Ascending aorta (tissue), 2 donors: ENCODE results near the gene CDKN2A. TPM values are rescaled to one million over a fixed set of nuclear protein-coding genes. Genes with fewer than 3 reads are reported as not detected.

Experiments used
- DNase-seq, 2 donors: peaks; one replicate each; pipeline ENCODE4 v3.0.0-alpha.2; 2019; ENCODE audit warnings: low spot score in 2 of 2
- H3K27ac ChIP-seq, 2 donors: fragments of 200-600 bp; sonication (generic); one replicate each; pipeline ENCODE4 v1.5.1; 2016 to 2017; ENCODE audit warnings: mild to moderate bottlenecking in 1 of 2
- H3K27me3 ChIP-seq: fragments of 200-600 bp; sonication (generic); one replicate; pipeline ENCODE4 v1.5.1; 2017
- H3K36me3 ChIP-seq, 2 donors: fragments of 200-600 bp; sonication (generic); one replicate each; pipeline ENCODE4 v1.5.1; 2016
- H3K4me1 ChIP-seq, 2 donors: fragments of 200-600 bp; sonication (generic); one replicate each; pipeline ENCODE4 v1.5.1; 2016 to 2017; ENCODE audit warnings: mild to moderate bottlenecking in 1 of 2
- H3K4me3 ChIP-seq, 2 donors: fragments of 200-600 bp; sonication (generic); one replicate each; pipeline ENCODE4 v1.5.1; 2016 to 2017; ENCODE audit warnings: mild to moderate bottlenecking in 1 of 2
- H3K9me3 ChIP-seq, 2 donors: fragments of 200-600 bp; sonication (generic); one replicate each; pipeline ENCODE4 v1.5.1; 2016
- intact Hi-C: fragments of 100-400 bp; cut with DNase I; formaldehyde crosslinking; loops from one replicate; pipeline ENCODE4 v1.15.1; 2023
- total RNA-seq: library from RNA; depleted of rRNA; stranded (reverse); fragments of >200 nt; gene quantifications from one replicate; pipeline ENCODE4 v1.1.0, GENCODE V29; 2016
- TF ChIP-seq, protein P1 (sequence below), 3 experiments: fragments of 200-600 bp in 2 of 3; fragments of 450-650 bp in 1 of 3; sonication (generic) in 2 of 3; IDR thresholded peaks; one replicate each; pipeline ENCODE4 v1.5.1; 2016 to 2019; ENCODE audit warnings: antibody characterized with exemption in 3 of 3, mild to moderate bottlenecking in 1 of 3, moderate library complexity in 1 of 3

The CDKN2A gene
- total RNA-seq, 1 donor from 2014 or later = 17.1 TPM

DNA sequence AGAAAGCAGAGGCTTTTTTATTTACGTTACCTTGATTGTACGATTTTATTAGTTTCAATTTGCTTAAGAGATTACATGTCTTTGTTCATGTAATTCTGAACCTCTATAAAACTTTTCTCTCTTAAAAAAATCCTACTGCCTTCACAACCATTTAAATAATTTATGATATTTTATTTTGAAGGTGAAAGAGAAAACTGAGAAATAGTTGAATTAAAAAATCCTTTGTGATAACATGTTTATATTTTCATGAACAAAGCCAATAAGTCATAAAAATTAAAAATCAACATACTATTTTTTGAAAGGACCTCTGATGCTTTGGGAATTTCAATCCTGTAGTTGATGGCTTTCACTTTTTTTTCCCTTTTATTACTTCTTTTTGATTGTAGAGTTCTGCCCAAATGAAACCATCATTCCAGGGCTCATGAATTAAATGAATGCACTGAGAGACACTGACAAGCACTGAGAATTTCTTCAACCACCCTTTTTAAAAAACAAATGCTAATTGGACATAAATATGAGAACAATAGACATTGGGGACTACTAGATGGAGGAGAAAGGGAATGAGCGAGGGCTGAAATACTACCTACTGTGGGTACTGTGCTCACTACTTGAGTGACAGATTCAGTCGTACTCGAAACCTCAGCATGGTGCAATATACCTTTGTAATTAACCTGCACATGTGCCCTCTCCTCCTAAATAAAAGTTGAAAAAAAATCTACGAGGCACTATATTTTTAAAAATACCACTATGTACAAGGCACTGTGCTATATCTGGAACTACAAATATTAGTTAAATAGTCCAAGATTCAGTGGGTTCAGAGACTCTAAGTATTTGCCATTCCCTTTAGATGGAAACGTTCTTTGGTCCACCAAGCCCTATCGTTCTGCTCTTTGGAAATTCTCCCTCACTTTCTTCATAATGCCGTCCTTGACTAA, 5.9 kb downstream of the CDKN2A start:
- TF ChIP-seq, protein P1, sequence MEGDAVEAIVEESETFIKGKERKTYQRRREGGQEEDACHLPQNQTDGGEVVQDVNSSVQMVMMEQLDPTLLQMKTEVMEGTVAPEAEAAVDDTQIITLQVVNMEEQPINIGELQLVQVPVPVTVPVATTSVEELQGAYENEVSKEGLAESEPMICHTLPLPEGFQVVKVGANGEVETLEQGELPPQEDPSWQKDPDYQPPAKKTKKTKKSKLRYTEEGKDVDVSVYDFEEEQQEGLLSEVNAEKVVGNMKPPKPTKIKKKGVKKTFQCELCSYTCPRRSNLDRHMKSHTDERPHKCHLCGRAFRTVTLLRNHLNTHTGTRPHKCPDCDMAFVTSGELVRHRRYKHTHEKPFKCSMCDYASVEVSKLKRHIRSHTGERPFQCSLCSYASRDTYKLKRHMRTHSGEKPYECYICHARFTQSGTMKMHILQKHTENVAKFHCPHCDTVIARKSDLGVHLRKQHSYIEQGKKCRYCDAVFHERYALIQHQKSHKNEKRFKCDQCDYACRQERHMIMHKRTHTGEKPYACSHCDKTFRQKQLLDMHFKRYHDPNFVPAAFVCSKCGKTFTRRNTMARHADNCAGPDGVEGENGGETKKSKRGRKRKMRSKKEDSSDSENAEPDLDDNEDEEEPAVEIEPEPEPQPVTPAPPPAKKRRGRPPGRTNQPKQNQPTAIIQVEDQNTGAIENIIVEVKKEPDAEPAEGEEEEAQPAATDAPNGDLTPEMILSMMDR (IDR thresholded peaks at IDR 0.05) = no peak
- Histone ChIP-seq H3K4me1 (no peaks in the 10 kb centered on the region), H3K36me3 (no peaks in the 10 kb centered on the region), H3K9me3 (no peaks in the 10 kb centered on the region), H3K4me3 (no peak overlapping the region), H3K27ac (no peak overlapping the region), H3K27me3 (no peaks in the 10 kb centered on the region)
- no peak for DNase-seq
- intact Hi-C loops = loop anchor here (10.0 kb wide), 1 partner anchor 434 kb away; no protein-coding TSS in a partner anchor

GRCh38 chr9:21985964-21986667, 8.1 kb downstream of the CDKN2A start:
- Histone ChIP-seq H3K27me3 (no peaks in the 10 kb centered on the region), H3K9me3 (no peaks in the 10 kb centered on the region), H3K36me3 (no peaks in the 10 kb centered on the region), H3K27ac (no peak overlapping the region), H3K4me1 (no peaks in the 10 kb centered on the region), H3K4me3 (no peak overlapping the region)
- TF ChIP-seq, protein P1 (IDR thresholded peaks at IDR 0.05) = no peak
- no peak for DNase-seq
- intact Hi-C loops = loop anchor here (10.0 kb wide), 1 partner anchor 431 kb away; no protein-coding TSS in a partner anchor

- H3K27me3 ChIP-seq = peaks cover 5% of the 10 kb centered on the region
- TF ChIP-seq, protein P1 (IDR thresholded peaks at IDR 0.05) = no peak
Measured at GRCh38 chr9:21984101-21984500, 10.1 kb downstream of the CDKN2A start.

GRCh38 chr9:21983561-21983935, 10.6 kb downstream of the CDKN2A start:
- Histone ChIP-seq H3K4me3 (no peak overlapping the region), H3K36me3 (no peaks in the 10 kb centered on the region), H3K27ac (no peak overlapping the region), H3K27me3 (peaks cover 5% of the 10 kb centered on the region), H3K9me3 (no peaks in the 10 kb centered on the region), H3K4me1 (no peaks in the 10 kb centered on the region)
- intact Hi-C loops = loop anchor here (10.0 kb wide), 1 partner anchor 429 kb away; no protein-coding TSS in a partner anchor
- TF ChIP-seq, protein P1 (IDR thresholded peaks at IDR 0.05) = no peak
- DNase-seq = no peak

More at GRCh38 chr9:21984101-21984500, 10.1 kb downstream of the CDKN2A start:
- Histone ChIP-seq H3K27ac (no peak overlapping the region), H3K4me1 (no peaks in the 10 kb centered on the region), H3K36me3 (no peaks in the 10 kb centered on the region), H3K9me3 (no peaks in the 10 kb centered on the region), H3K4me3 (no peak overlapping the region)
- DNase-seq = no peak
- intact Hi-C loops = loop anchor here (10.0 kb wide), 1 partner anchor 429 kb away; no protein-coding TSS in a partner anchor

- H3K4me1 ChIP-seq = no peaks in the 10 kb centered on the region
- H3K27me3 ChIP-seq = peaks cover 5% of the 10 kb centered on the region
- no peak for DNase-seq
- H3K9me3 ChIP-seq = no peaks in the 10 kb centered on the region
- H3K36me3 ChIP-seq = no peaks in the 10 kb centered on the region
- intact Hi-C loops = loop anchor here (10.0 kb wide), 1 partner anchor 428 kb away; no protein-coding TSS in a partner anchor
- H3K27ac ChIP-seq = no peak overlapping the region
- TF ChIP-seq, protein P1 (IDR thresholded peaks at IDR 0.05) = no peak
- no peak overlapping the region for H3K4me3 ChIP-seq
Measured at GRCh38 chr9:21982861-21983560, 11.2 kb downstream of the CDKN2A start.
